Femur (tissue), 1 donor: ENCODE measurements around the gene LPGAT1.
A peak's percentile ranks its signal among the peaks of the same experiment; 100 is the strongest.
"Not testable (repeated sequence)": the region's sequence is repeated elsewhere in the genome, so short reads cannot be mapped to it uniquely, and the experiment has no call there.

Experiments used
- DNase-seq: peaks from one replicate; pipeline ENCODE4 v3.0.0-alpha.2; 2017

The LPGAT1 gene

DNA sequence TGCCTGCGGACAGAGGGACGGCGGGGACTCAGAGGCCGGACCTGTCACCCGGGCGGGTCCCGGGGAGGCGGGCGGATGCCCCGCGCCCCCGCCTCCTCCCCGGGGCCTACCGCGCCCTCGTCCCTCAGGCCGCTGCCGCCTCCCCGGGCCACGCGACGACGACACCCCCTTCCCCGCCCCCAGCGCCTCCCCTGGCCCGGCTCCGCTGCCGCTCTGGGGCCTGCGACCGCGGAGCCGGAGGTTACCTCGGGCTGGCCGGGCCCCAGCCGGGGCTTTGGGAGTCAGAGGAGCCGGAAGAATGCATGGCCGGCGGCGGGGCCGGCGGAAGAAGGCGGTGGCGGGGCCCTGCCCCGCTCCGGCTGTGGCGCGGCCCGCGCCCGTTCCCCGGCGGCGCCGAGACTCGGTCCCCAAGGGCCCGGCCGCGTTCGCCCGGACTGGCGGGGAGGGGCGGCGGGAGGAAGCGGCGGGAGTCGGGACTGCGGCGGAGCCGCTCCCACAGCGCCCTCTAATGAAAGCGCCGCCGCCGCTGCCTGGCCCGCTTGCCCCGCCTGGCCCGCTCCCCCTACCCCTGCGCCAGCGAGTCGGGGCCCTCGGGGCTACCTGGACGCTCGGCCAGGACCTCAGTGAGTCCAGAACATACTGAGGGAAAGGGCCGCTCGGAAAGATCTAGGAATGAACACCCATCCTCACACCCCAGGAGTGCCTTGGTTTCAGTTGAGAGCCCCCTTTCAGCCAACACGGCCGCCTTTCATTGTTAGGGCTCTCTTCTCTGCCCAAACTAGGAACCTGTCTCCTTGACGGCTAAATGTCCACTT lies at the start of gene LPGAT1:
TSS of gene LPGAT1 (minus strand) at position 436 of the 815 bp plus-strand sequence. CDS start 1,467 bp downstream, outside the sequence.
- DNase-seq = peak; percentile 82

- no peak for DNase-seq
Observed at GRCh38 chr1:211879475-211879874, 48.9 kb upstream of the LPGAT1 start.

- DNase-seq = peak; percentile 36
Observed at GRCh38 chr1:211876851-211877590, 46.5 kb upstream of the LPGAT1 start.

DNA sequence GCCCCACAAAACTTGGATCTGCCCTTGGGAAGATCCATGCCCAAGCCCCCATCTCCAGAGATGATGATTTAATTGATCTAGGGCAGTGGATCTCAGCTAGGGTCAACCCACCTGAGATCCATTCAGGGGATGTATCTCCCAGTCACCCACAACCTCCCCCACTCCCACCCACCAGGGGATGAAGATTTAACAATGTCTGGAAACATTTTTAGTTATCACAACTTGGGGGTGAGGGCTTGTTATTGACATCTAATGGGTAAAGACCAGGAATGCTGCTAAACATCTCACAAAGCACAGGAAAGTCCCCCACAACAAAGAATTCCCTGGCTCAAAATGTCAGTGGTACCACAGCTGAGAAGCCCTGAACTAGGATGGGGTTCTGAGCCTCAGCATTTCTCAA lies 45.0 kb upstream of the LPGAT1 start:
- no peak for DNase-seq

DNA sequence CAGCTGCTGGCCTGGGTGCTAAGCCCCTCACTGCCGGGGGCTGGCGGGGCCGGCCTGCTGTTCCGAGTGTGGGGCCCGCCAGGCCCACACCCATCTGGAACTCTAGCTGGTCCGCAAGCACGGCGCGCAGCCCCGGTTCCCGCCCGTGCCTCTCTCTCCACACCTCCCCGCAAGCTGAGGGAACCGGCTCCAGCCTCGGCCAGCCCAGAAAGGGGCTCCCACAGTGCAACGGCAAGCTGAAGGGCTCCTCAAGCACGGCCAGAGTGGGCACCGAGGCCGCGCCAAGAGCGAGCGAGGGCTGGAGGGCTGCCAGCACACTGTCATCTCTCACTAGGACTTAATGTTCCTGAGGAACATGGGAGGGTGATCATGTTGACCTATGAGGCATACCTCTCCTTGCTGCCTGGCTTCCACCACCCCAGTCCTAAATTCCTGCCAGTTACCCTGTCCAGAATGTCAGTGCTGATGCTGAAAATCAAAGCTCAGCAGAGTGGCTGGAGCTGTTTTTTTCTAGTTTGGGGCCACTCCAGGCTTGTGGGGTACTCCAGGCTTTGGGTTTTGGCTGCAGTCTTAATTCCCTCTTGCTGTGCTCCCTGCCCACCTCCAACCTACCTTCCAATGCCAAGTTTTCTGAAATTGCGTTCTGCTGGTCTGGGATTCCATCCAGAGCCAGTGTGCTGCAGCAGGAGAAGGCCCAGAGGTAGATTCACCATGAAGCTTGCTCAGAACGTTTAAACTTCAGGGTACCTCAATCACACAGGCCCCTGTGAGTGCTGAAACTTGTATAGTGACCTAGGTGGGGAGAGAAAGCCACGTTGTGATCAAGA lies 44.2 kb upstream of the LPGAT1 start:
- DNase-seq = no peak

DNA sequence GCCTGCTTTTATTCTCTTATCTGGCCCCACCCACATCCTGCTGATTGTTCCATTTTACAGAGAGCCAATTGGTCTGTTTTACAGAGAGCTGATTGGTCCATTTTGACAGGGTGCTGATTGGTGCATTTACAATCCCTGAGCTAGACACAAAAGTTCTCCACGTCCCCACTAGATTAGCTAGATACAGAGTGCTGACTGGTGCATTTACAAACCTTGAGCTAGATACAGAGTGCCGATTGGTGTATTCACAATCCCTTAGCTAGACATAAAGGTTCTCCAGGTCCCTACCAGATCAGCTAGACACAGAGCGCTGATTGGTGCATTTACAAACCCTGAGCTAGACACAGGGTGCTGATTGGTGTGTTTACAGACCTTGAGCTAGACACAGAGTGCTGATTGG lies 43.2 kb upstream of the LPGAT1 start:
- DNase-seq = not testable (repeated sequence)

- DNase-seq = no peak
Observed at GRCh38 chr1:211870156-211870555, 39.6 kb upstream of the LPGAT1 start.

- no peak for DNase-seq
Observed at GRCh38 chr1:211865180-211865579, 34.6 kb upstream of the LPGAT1 start.

DNA sequence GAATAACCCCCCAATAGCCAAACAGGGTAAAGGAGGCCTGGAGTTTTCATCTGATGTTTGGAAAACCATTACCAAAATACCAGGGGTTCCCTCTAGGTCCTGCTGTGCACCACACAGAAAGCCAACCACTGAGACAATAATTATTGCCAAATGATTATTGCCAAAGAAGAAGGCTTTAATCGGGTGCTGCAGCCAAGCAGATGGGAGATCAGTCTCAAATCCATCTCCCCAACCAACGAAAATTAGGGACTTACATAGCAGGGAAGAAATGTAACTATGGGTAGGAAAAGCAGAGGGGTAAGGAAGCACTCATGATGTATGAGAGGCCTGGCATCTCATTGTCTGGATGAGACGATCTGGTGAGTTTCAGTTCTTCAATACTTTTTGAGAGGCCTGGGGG lies 28.8 kb upstream of the LPGAT1 start:
- no peak for DNase-seq

DNA sequence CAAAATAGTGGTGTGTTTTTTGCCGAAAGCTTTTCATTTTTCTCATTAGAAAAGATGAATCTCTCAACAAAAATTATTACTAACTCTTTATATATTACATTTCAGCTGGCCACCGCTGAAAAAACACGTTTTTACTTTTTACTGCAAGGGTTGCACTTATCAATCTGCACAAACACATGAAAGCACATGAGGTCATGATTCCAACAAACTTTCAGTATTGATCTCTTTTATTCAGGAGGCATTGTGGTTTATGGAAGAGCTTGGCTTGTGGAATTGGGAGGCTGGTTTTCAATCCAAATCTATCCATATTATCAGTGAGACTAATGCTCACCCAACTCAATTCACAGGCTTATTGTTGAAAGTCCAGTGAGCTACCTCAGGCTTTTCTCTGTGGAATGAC lies 20.6 kb upstream of the LPGAT1 start:
- DNase-seq = no peak

DNA sequence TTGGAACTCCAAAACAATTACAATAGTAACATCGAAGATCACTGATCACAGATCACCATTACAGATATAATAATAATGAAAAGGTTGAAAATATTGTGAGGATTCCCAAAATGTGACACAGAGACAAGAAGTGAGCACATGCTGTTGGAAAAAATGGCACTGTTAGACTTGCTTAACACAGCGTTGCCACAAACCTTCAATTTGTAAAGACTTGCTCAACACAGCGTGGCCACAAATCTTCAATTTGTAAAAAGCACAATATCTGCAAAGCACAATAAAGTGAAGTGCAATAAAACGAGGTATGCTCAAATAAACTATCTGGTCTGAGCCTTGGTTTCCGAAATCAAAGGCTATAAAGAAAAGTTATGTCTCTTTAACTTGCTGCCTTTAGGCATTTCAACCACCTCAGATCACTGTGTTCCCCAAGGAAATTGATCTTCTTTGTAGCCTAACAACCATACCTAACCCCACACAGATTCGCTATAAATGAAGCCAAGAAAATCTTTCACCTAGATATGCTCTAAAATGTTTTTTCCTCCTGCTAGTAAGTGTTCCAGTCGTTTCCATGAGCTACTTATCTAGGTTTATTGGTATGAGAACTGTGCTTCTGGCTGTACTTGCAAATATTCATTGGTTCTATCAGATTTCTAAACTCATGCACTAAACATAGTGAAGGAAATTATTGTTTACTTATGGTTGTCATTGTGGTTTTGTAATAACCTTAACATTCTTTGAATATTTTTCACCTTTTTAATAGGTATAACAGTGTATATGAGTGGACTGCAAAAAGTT lies 13.1 kb upstream of the LPGAT1 start:
- no peak for DNase-seq

DNA sequence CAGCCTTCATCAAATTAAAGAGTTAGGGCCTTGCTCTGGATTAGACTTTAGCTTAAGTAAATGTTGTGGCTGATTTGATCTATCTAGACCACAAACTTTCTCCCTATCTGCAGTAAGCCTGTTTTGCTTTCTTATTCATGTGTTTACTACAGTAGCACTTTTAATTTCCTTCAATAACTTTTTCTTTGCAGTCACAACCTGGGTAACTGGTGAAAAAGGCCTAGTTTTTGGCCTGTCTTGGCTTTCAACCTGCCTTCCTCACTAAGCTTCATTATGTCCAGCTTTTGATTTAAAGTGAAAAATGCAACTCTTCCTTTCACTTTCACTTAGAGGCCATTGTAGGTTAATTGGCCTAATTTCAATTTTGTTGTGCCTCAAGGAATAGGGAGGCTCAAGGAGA lies 12.5 kb upstream of the LPGAT1 start:
- DNase-seq = no peak

DNA sequence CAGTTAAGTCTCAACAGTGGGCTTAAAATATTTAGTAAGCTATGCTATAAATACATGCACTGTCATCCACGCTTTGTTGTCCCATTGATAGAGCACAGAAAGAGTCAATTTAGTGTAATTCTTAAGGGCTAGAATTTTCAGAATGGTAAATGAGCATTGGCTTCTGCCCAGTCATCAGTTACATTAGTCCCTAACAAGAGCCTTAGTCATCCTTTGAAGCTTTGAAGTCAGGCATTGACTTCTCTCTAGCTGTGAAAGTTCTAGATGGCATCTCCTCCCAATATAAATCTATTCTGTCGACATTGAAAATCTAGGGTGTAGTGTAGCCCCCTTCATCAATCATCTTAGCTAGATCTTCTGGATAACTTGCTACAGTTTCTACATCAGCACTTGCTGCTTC lies 12.0 kb upstream of the LPGAT1 start:
- DNase-seq = no peak

- DNase-seq = no peak
Observed at GRCh38 chr1:211839106-211839505, 8.5 kb upstream of the LPGAT1 start.

GRCh38 chr1:211833174-211833820 lies 2.7 kb upstream of the LPGAT1 start:
- no peak for DNase-seq

DNA sequence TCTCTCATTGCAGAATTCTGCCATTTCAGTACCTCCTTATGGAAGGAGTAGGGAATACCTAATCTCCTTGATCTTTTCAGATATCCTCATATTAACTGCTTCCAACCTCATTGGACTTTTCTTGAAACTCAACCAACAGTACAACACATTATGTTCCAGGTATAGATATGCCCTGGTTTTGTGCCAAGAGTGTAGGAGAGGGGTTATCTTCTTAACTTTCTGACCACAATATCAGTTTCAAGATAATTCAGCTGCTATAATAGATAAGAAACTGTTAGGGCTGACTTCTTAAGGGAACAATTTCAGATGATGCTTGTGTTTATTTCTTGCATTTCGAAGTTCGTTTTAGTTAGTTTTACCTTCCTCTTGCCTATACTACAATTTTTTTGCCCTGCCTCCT lies 2.1 kb upstream of the LPGAT1 start:
- no peak for DNase-seq

DNA sequence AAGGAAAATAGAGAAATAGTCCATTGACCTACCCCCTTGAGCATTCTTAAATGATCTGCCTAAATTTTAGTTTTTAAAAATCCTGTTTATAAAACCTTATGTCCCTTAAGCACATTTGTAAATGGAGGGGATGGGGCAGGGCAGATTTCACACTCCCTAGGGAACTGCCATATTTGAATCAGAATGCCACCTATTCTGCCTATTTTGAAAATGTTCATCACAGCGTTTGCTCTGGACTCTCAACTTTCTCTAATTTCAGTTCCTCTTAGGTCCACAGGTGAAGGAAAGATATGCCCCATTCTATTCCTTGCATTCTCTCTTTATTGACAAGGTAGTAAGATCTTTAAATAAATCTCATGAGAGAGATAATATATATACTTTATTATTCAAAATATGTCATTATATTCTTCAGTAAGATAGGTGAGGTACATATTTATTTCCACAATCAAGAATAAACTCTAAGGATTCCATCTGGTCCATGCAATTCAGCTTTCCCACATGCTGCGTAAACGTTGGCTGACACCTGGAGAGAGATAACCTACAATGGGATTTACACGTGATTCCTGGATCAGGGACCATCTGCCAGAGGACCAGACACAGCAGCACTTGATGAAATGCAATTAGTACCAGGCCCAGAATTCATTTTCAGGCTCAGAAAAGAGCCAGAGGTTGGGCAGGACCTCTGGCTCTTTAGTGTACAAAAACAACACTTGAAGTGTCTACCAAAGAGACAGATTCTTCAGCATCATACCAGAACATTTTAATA lies 1.2 kb upstream of the LPGAT1 start:
- DNase-seq = no peak

- DNase-seq = no peak
Observed at GRCh38 chr1:211830055-211830327, 572 bp downstream of the LPGAT1 start.

DNA sequence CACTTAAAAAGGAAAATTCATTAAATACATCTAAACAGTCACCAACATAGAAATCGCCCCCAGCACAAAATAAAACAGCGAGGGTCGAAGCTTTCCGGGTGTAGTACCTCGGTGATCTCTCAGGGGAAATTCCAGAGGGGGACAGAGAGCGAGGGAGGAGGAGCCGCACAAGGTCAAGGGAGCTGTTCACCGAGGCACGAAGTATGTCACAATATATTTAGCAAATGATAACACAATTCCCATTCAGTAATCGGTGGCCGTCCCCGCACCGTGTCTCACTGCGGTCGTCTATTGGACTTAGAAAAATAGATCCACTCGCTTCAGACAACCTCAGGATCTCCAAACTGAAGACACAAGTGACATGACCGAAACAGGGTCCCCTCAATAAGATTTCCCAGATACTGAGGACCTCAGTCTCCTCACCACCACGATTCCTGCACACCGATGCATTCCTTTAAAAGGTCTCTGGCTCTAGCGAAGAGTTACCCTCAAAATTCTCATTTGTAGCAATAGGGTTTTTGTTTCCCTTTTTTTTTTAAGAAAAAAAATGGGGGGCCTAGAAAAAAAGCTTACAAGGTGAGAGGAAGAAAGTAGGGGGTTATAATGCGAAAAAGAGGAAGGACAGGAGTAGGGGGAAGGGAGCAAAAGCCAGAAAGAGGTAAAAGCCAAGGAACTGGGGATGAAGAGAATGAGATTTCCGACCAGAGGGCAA lies 1.1 kb downstream of the LPGAT1 start:
- DNase-seq = no peak

DNA sequence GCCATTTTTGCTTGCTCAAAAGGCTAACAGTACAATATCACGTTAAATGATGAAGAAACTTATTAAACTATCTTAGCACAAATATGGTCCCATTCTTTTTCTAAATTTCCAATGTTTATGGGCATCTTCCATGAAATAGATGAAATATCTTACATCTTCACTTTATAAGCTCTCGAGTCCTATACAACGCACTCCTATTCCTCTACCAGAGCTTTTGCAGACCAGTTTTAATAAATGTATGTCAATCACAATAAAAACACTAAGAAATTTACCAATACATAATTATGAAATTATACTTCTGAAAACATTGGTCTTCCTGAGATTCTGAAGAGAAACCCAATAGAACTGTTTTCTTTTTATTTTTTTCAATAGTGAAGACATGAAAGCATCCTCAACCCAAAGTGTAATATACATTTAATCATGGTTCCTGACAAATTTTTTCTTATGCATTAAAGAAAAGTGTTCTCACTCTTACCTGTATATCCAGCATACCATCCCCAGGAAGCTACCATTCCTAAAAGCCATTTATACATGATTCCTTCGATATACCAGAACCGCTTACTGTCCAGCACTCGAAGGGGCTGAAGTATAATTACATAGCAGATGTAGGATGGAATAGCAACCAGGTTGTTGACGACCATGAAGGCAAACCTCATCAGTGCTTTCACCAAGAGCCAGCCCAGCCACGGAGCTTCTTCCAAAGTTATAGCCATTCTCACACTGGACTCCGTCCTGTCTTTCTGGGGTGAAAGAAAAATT lies 1.8 kb downstream of the LPGAT1 start:
- no peak for DNase-seq
